Prostate gland (tissue), 2 donors: ENCODE results near the gene LUC7L3.

Experiments used
- POLR2A ChIP-seq: fragments of 450-650 bp; IDR thresholded peaks from one replicate; pipeline ENCODE4 v1.6.1; 2016; ENCODE audit warnings: antibody characterized with exemption, mild to moderate bottlenecking
- TF ChIP-seq, protein P1 (sequence below), 4 experiments: fragments of 200-600 bp in 2 of 4; fragments of 450-650 bp in 2 of 4; sonication (generic) in 2 of 4; IDR thresholded peaks; 1 replicate in 3 of 4; 2 replicates in 1 of 4; pipeline ENCODE4 v1.5.1; 2016 to 2019; ENCODE audit warnings: antibody characterized with exemption in 4 of 4, mild to moderate bottlenecking in 2 of 4, moderate library complexity in 2 of 4

DNA sequence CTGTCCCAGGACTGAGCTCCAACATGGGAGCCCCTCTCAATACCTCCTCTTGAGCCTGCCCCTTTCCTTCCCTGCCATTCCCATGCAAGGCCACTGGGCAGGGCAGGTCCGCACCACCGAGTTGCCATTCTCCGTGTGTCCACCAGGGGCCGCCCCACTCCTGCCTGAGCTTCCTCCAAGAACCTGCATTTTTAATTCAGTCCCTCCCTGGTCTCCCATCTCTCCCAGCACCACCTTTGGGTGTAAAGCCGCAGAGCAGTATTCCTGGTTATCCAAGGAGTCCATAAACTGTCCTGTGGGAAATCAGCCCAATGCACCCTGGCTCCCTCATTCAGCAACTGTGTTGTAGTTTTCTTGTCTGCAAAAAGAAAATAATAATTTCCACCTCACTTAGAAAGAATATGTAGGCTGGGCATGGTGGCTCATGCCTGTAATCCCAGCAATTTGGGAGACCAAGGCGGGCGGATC is 63.8 kb downstream of the LUC7L3 start:
- TF ChIP-seq POLR2A: no peak
- TF ChIP-seq, protein P1, sequence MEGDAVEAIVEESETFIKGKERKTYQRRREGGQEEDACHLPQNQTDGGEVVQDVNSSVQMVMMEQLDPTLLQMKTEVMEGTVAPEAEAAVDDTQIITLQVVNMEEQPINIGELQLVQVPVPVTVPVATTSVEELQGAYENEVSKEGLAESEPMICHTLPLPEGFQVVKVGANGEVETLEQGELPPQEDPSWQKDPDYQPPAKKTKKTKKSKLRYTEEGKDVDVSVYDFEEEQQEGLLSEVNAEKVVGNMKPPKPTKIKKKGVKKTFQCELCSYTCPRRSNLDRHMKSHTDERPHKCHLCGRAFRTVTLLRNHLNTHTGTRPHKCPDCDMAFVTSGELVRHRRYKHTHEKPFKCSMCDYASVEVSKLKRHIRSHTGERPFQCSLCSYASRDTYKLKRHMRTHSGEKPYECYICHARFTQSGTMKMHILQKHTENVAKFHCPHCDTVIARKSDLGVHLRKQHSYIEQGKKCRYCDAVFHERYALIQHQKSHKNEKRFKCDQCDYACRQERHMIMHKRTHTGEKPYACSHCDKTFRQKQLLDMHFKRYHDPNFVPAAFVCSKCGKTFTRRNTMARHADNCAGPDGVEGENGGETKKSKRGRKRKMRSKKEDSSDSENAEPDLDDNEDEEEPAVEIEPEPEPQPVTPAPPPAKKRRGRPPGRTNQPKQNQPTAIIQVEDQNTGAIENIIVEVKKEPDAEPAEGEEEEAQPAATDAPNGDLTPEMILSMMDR (IDR thresholded peaks at IDR 0.05): peak; percentile 84 to 99 (median 97)
